B cell (primary cell): Measurements from ENCODE around the gene ABCB7.

Experiments
- EZH2 ChIP-seq: IDR thresholded peaks from 2 replicates; pipeline ENCODE4 v1.6.1; 2012; ENCODE audit warnings: borderline replicate concordance, low read depth, mild to moderate bottlenecking, moderate library complexity, low read length; ENCODE audit not compliant: insufficient read depth, poor library complexity, severe bottlenecking
- TF ChIP-seq, protein P1 (sequence below): fragments of 200-600 bp; IDR thresholded peaks from one replicate; pipeline ENCODE4 v1.8.0; 2022; ENCODE audit warnings: antibody characterized with exemption, mild to moderate bottlenecking

DNA sequence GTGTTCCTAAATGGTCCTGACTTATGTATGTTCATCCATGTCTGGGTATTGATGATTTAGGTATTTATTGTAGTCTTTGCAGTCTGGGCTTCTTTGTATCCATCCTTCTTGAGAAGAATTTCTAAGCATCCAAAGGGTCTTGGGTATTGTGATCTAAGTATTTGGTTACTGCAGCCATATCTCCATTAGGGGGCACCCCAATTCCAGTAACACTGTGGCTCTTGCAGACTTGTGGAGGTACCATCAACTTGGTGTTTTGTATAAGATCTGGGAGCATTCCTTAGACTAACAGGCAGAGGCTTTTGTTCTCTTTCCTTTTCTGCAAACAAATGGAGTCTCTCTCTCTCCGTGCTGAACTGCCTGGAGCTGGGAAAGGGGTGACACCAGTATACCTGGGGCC is 117.2 kb downstream of the ABCB7 start:
- TF ChIP-seq, protein P1, sequence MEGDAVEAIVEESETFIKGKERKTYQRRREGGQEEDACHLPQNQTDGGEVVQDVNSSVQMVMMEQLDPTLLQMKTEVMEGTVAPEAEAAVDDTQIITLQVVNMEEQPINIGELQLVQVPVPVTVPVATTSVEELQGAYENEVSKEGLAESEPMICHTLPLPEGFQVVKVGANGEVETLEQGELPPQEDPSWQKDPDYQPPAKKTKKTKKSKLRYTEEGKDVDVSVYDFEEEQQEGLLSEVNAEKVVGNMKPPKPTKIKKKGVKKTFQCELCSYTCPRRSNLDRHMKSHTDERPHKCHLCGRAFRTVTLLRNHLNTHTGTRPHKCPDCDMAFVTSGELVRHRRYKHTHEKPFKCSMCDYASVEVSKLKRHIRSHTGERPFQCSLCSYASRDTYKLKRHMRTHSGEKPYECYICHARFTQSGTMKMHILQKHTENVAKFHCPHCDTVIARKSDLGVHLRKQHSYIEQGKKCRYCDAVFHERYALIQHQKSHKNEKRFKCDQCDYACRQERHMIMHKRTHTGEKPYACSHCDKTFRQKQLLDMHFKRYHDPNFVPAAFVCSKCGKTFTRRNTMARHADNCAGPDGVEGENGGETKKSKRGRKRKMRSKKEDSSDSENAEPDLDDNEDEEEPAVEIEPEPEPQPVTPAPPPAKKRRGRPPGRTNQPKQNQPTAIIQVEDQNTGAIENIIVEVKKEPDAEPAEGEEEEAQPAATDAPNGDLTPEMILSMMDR = no peak
- no peak for TF ChIP-seq EZH2
